WI38 (cell line): ENCODE measurements around the gene BCORL1.

ENCODE experiments used
- H3K4me3 ChIP-seq: 2 replicates; pipeline ENCODE4 v1.5.1; 2011; ENCODE audit warnings: low read depth, mild to moderate bottlenecking, control low read depth, low read length
- CTCF ChIP-seq: IDR thresholded peaks from 2 replicates; pipeline ENCODE4 v1.5.1; 2012; ENCODE audit warnings: low read depth, mild to moderate bottlenecking, control low read depth, low read length

The BCORL1 gene

GRCh38 chrX:130075777-130076176 is 93.3 kb downstream of the BCORL1 start:
- TF ChIP-seq CTCF: no peak
- H3K4me3 ChIP-seq: no peak overlapping the region

GRCh38 chrX:130079824-130080406 is 97.5 kb downstream of the BCORL1 start:
- TF ChIP-seq CTCF: peak; percentile 58

GRCh38 chrX:130080791-130081367 is 98.4 kb downstream of the BCORL1 start:
- TF ChIP-seq CTCF: no peak
- H3K4me3 ChIP-seq: no peak overlapping the region

More at GRCh38 chrX:130079824-130080406, 97.5 kb downstream of the BCORL1 start:
- no peak overlapping the region for H3K4me3 ChIP-seq

DNA sequence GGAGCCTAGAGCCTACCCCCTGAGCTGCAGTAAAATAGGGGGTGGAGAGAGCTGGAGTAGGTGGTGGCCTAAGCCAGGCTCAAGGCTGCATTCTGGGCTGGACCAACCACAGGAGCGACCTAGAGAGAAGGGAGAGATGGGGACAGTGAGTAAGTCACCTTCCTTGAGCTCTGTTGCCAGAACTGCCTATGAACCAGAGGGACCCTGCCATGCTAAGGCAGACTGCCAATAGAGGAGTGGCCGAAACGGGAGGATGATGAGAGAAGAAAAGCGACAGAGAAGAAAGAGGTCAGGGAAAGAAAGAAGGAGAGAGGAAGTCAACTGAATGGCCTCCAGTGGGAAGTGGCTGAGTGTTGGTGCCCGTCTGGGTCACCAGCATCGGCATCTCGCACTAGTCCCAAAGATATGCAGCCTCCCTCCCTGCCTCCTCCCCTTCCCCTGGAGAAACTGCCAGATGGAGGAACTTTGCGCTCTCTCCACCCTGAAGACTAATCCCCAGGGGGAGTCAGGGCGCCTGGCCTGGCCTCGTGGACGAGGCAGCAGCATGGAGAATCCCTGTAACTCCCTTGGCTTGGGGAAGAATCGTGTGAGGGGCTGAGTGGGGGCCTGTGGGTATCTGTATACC is 99.1 kb downstream of the BCORL1 start:
- TF ChIP-seq CTCF: no peak

DNA sequence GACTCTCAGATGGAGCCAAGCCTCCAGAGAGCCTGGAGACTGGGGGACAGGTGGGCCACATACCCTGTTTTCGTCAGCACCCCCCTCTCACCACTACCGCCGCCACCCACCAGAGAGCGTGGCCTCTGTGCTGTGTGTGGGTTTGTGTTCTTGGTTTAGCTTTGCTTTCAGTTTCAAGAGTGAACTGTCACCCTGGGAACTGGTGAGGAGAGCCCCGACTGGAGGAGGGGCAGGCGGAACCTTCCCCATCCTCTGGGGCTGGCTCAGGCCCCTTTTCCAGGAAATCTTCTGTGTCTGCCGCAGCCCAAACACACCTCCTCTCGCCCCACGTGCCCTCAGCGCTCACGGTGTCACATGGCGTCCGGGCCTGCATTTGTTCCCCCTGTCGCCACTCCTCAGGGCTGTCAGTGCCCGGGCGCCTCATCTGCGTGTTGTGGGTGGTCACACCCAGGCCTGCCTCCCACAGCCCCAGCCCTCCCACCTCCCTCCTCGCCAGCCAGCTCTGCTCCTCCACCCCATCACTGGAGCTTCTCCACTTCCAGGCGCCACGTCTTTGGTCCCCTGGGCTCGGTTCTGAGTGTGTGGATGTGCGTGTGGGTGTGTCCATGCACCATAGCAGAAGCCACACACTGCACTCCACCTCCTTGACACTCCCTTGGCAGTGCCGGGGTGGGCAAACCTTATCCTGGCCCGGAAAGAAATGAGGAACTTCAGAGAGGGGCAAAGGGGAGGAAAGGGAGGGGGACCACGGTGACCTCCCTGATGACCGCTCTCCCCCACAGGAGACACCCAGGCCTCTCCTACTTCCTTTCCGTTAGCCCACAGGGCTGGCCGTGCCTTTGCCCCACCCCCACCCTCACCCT is 100.0 kb downstream of the BCORL1 start:
- TF ChIP-seq CTCF: no peak
- H3K4me3 ChIP-seq: no peak overlapping the region

More for the DNA sequence above, 99.1 kb downstream of the BCORL1 start:
- H3K4me3 ChIP-seq: no peak overlapping the region

DNA sequence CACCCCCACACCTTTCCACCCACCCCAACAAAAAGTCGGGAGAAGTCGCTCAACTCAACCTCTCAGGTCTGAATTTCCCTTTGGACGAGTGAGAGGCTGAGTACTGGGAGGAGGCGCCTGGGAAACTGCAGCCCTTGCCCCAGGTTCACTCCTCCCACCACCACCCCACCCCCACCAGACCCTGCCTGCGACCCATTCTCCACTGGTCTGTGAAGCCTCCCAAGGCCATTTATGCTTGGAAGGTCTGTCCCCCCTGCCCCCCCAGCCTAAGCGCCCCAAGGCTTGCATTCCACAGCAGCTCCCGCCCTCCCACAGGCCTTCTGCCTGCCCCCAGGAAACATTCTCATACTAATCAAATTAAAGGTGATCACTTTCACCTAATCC is 100.7 kb downstream of the BCORL1 start:
- H3K4me3 ChIP-seq: no peak overlapping the region
- no peak for TF ChIP-seq CTCF
